Liver (tissue), 2 donors: ENCODE measurements around the gene ASF1B.

ENCODE experiments used
- NR2F2 ChIP-seq: IDR thresholded peaks from 2 replicates; pipeline ENCODE4 v1.6.1; 2016; ENCODE audit warnings: antibody characterized with exemption
- TF ChIP-seq, protein P1 (sequence below): IDR thresholded peaks from 2 replicates; pipeline ENCODE4 v1.6.1; 2016; ENCODE audit warnings: antibody characterized with exemption
- donor health status: healthy.

DNA sequence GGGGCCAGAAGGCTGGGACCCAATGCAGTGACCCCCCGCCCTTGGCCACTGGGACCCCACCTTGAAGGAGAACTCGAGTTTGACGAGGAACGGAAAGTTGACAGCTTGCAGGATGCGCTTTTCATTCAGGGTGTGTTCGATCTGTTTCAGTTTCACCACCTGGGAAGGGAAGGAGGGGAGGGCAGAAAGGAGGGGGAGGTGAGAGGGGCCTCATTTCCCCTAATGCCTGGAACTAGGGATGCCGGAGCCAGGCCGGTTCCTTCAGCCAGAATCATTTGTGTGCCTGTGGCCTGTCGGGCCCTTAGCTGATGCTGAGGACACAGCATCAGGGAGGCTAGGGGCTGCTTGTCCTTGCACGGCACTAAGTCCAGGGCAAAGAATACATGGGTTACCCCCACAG lies 33.6 kb downstream of the ASF1B start:
- no peak for TF ChIP-seq NR2F2
- TF ChIP-seq, protein P1, sequence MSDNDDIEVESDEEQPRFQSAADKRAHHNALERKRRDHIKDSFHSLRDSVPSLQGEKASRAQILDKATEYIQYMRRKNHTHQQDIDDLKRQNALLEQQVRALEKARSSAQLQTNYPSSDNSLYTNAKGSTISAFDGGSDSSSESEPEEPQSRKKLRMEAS, result no peak
